CD1c-positive myeloid dendritic cell (primary cell): ENCODE measurements around the gene FREM1.

Experiments used
- DNase-seq: peaks from one replicate; pipeline ENCODE4 v3.0.0-alpha.2; 2016; ENCODE audit errors: extremely low spot score

Gene FREM1

DNA sequence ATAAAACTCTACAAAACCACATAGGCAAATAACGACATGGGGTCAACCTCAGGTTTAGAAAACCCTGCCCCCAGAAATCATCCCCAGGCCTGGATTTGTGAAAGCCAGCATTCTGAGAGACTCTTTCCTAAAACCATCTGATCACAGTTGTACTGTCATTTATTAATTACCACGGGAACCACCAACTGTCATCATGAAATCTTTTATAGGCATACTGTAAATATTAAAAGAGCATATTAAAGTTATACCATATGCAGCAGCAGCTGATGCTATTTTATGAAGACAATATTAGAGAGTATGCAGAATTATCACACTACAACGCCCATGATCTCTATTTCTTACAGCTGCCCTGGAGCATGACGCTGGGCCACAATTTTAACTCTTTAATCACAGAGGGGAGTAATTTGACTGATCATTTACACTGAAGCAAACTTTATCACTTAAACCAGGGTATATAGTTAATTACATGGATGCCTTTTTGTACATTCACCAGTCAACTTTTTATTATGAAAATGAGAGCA lies 208.0 kb downstream of the FREM1 start:
- no peak for DNase-seq

- DNase-seq: peak; percentile 72
Measured at GRCh38 chr9:14693251-14693861, 216.9 kb downstream of the FREM1 start, which contains the start of gene ZDHHC21. Gene ZDHHC21, minus strand, starts transcription at chr9:14693432. Its CDS starts 19,092 bp downstream, at chr9:14674340.

- no peak for DNase-seq
Measured at GRCh38 chr9:14692470-14693250, 217.6 kb downstream of the FREM1 start.

GRCh38 chr9:14690948-14691730 lies 219.1 kb downstream of the FREM1 start:
- no peak for DNase-seq

GRCh38 chr9:14687042-14687719 lies 223.0 kb downstream of the FREM1 start:
- DNase-seq: no peak

DNA sequence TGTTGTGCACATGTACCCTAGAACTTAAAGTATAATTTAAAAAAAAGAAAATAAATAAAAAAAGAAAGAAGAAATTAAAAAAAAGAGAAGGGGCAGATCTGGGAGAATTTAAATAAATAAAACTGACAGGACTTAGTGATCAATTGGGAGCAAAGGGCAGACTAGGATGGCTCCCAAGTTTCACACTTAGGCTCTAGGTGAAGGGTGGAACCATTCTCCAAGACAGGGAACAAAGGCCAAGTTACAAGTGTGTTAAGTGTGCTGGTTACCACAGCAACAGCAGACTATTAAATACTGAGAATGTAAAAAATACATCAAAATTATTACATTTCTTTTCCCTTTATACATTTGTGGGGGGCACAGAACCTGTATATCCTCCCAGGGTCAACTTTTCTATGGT lies 224.1 kb downstream of the FREM1 start:
- no peak for DNase-seq
